ENCODE results near the gene SLC25A12. TPM values are rescaled to one million over a fixed set of nuclear protein-coding genes. Genes with fewer than 3 reads are reported as not detected.

The SLC25A12 gene
- total RNA-seq, 1 experiment from 2014 or later: 17.8 TPM

DNA sequence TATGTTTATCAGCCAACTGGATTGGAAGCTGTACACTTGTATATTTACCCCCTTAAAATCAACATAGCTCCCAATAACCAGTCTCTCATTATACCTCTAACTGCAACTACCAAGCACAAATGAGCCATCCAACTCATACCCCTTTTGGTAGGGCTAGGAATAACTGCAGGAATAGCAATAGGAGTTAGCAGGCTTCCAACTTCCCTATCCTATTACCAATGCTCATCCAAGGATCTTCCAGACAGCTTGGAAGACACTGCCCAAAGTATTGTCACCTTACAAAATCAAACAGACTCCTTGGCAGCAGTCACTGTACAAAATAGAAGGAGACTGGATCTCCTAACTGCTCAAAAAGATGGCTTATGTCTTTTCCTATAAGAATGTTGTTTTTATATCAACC lies 61.6 kb downstream of the SLC25A12 start:
- intact Hi-C loops (cut with micrococcal nuclease; ENCODE audit: unreplicated experiment): no loop called here
- H3K4me3 Mint-ChIP-seq (ENCODE audit: low read depth, unreplicated experiment): no peak overlapping the region
- peaks cover 11% of the 10 kb centered on the region for H3K36me3 Mint-ChIP-seq (ENCODE audit: insufficient read depth, unreplicated experiment)
- BruUV-seq (replicated peaks): no TSS peak
- CTCF ChIA-PET: interaction anchor here (0.7 kb wide), 1 partner anchor 51 kb away, joined by 5 read pairs; no protein-coding TSS in a partner anchor
- DNase-seq: no peak
- H3K27ac Mint-ChIP-seq (ENCODE audit: unreplicated experiment): no peak overlapping the region
- peaks cover 10% of the 10 kb centered on the region for H3K9me3 Mint-ChIP-seq (ENCODE audit: low read depth, unreplicated experiment)
- TF ChIP-seq, protein P1, sequence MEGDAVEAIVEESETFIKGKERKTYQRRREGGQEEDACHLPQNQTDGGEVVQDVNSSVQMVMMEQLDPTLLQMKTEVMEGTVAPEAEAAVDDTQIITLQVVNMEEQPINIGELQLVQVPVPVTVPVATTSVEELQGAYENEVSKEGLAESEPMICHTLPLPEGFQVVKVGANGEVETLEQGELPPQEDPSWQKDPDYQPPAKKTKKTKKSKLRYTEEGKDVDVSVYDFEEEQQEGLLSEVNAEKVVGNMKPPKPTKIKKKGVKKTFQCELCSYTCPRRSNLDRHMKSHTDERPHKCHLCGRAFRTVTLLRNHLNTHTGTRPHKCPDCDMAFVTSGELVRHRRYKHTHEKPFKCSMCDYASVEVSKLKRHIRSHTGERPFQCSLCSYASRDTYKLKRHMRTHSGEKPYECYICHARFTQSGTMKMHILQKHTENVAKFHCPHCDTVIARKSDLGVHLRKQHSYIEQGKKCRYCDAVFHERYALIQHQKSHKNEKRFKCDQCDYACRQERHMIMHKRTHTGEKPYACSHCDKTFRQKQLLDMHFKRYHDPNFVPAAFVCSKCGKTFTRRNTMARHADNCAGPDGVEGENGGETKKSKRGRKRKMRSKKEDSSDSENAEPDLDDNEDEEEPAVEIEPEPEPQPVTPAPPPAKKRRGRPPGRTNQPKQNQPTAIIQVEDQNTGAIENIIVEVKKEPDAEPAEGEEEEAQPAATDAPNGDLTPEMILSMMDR (IDR thresholded peaks at IDR 0.05; ENCODE audit: unreplicated experiment): no peak
- no peaks in the 10 kb centered on the region for H3K27me3 Mint-ChIP-seq (ENCODE audit: unreplicated experiment)
- H3K4me1 Mint-ChIP-seq (ENCODE audit: low read depth, unreplicated experiment): no peaks in the 10 kb centered on the region

DNA sequence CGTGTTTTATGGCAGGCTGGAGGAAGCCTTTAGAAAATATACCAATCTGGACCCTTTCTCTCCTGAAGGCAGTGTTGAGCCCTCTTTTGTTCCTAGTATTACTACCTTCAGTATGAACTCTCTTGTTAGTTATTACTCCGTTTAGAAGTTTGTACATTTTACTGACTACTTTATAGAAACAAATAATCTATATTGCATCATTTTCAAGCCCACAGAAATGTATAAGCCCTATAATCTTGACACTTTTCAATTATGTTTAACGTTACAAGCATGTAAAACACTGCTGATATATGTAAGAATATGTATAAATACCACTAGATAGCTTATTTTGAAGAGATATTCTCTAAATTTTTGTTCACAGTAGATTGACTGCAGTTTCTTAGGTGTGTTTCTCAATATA lies 64.0 kb downstream of the SLC25A12 start:
- DNase-seq: no peak
- TF ChIP-seq, protein P1 (IDR thresholded peaks at IDR 0.05; ENCODE audit: unreplicated experiment): no peak
- no peaks in the 10 kb centered on the region for H3K27me3 Mint-ChIP-seq (ENCODE audit: unreplicated experiment)
- H3K27ac Mint-ChIP-seq (ENCODE audit: unreplicated experiment): no peak overlapping the region
- CTCF ChIA-PET: no interaction called here
- peaks cover 10% of the 10 kb centered on the region for H3K9me3 Mint-ChIP-seq (ENCODE audit: low read depth, unreplicated experiment)
- intact Hi-C loops (cut with micrococcal nuclease; ENCODE audit: unreplicated experiment): no loop called here
- H3K36me3 Mint-ChIP-seq (ENCODE audit: insufficient read depth, unreplicated experiment): peaks cover 11% of the 10 kb centered on the region
- no TSS peak for BruUV-seq (replicated peaks)
- no peak overlapping the region for H3K4me3 Mint-ChIP-seq (ENCODE audit: low read depth, unreplicated experiment)
- H3K4me1 Mint-ChIP-seq (ENCODE audit: low read depth, unreplicated experiment): no peaks in the 10 kb centered on the region

DNA sequence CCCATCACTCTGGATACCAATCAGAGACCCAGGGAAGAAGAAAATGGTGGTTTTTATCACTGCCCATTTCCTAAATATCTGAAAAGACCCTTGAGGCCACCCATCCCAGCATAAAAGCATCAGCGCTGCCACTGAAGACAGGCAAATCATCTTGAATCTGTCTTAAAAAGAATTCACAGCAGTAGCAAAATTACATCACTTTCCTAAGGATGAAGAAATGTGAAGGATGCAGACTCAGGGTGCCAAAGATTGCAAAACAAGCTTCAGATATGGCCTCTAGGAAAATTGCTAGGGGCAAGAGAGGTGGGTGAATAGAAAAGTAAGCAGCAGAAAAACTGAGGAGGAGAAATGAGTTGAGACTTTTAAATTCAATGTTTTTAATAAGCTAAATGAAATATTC lies 70.0 kb downstream of the SLC25A12 start:
- Mint-ChIP-seq H3K4me1 (ENCODE audit: low read depth, unreplicated experiment) (no peaks in the 10 kb centered on the region), H3K27ac (ENCODE audit: unreplicated experiment) (no peak overlapping the region), H3K9me3 (ENCODE audit: low read depth, unreplicated experiment) (no peaks in the 10 kb centered on the region), H3K36me3 (ENCODE audit: insufficient read depth, unreplicated experiment) (no peaks in the 10 kb centered on the region), H3K27me3 (ENCODE audit: unreplicated experiment) (no peaks in the 10 kb centered on the region), H3K4me3 (ENCODE audit: low read depth, unreplicated experiment) (no peak overlapping the region)
- TF ChIP-seq, protein P1 (IDR thresholded peaks at IDR 0.05; ENCODE audit: unreplicated experiment): no peak
- BruUV-seq (replicated peaks): no TSS peak
- intact Hi-C loops (cut with micrococcal nuclease; ENCODE audit: unreplicated experiment): no loop called here
- CTCF ChIA-PET: no interaction called here
- no peak for DNase-seq

DNA sequence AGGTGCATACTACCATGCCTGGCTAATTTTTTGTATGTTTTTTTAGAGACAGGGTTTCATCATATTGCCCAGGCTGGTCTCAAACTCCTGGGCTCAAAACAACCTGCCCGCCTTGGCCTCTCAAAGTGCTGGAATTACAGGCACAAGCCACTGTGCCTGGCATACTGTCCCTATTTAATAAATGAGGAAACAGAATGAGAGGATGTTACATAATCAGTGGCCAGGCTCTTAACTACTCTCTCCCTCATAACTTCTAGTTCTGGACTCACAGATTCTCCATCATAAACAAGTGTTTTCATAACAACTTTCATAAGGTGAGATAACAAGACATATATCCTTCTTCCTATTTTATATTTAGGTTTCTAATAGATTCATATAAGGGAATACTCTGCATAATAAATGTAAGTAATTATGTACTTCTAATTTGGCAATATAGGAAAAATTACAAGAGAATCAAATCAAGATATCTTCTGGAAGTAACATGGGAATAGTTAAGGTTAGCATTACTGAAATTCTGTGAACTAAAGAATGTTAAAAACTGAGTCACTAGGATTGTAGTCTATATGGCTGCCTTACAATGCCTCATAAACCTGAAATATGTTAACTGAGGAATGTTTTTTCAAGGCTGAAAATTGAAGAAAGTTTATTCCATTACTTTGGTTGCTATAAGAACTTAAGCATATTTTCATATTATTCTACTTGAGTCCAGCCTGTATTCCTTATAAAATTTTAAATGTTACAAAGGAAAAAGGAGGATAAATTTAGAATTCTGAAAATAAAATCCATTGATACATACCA lies 71.3 kb downstream of the SLC25A12 start:
- BruUV-seq (replicated peaks): no TSS peak
- intact Hi-C loops (cut with micrococcal nuclease; ENCODE audit: unreplicated experiment): no loop called here
- TF ChIP-seq, protein P1 (IDR thresholded peaks at IDR 0.05; ENCODE audit: unreplicated experiment): no peak
- no peaks in the 10 kb centered on the region for H3K9me3 Mint-ChIP-seq (ENCODE audit: low read depth, unreplicated experiment)
- no peaks in the 10 kb centered on the region for H3K4me1 Mint-ChIP-seq (ENCODE audit: low read depth, unreplicated experiment)
- H3K27me3 Mint-ChIP-seq (ENCODE audit: unreplicated experiment): no peaks in the 10 kb centered on the region
- no peak overlapping the region for H3K4me3 Mint-ChIP-seq (ENCODE audit: low read depth, unreplicated experiment)
- no peak overlapping the region for H3K27ac Mint-ChIP-seq (ENCODE audit: unreplicated experiment)
- CTCF ChIA-PET: interaction anchor here (0.6 kb wide), 1 partner anchor 293 kb away, joined by 5 read pairs; no protein-coding TSS in a partner anchor
- no peaks in the 10 kb centered on the region for H3K36me3 Mint-ChIP-seq (ENCODE audit: insufficient read depth, unreplicated experiment)
- no peak for DNase-seq

All from Calu3 (cell line).